WERI-Rb-1 (cell line): ENCODE results near the gene ZNF576.

Experiments
- DNase-seq: peaks from one replicate; pipeline ENCODE4 v3.0.0-alpha.2; 2020
- H3K27ac ChIP-seq: fragments of 250-450 bp; sonication (Bioruptor Pico); 2 replicates; pipeline ENCODE4 v1.5.1; 2020; ENCODE audit warnings: mild to moderate bottlenecking, moderate library complexity
- H3K27me3 ChIP-seq: fragments of 250-450 bp; sonication (Bioruptor Pico); 2 replicates; pipeline ENCODE4 v1.5.1; 2021; ENCODE audit warnings: mild to moderate bottlenecking, low read depth, moderate library complexity; ENCODE audit not compliant: insufficient read depth, severe bottlenecking
- H3K36me3 ChIP-seq: fragments of 250-450 bp; sonication (Bioruptor Pico); 2 replicates; pipeline ENCODE4 v1.5.1; 2020; ENCODE audit warnings: mild to moderate bottlenecking, moderate library complexity
- H3K4me3 ChIP-seq: 2 replicates; pipeline ENCODE4 v1.5.1; 2011; ENCODE audit warnings: low read depth, mild to moderate bottlenecking, control low read depth, low read length
- H3K9me3 ChIP-seq: fragments of 250-450 bp; sonication (Bioruptor Pico); 2 replicates; pipeline ENCODE4 v1.5.1; 2021; ENCODE audit warnings: mild to moderate bottlenecking, moderate library complexity; ENCODE audit not compliant: severe bottlenecking
- TF ChIP-seq, protein P1 (sequence below): IDR thresholded peaks from 2 replicates; pipeline ENCODE4 v1.5.1; 2011; ENCODE audit warnings: low read depth, mild to moderate bottlenecking, control low read depth, inconsistent platforms, low read length

Gene ZNF576

DNA sequence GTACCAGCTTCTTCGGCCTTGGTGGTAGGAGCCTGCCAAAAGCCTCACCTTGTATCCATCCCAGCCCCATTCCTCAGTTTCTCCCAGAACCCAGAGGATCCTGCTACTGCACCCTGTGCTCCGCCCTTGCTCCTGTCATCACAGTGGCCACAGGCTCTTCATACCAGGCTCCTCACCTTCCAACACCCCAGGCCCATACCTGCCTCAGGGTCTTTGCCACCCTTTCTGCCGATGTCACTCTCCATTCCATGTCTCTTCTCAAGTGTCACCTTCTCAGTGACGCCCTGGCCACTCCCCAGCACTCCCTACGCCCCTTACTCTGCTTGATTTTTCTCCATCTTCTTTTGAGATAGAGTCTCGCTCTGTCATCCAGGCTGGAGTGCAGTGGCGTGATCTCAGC lies 13.5 kb downstream of the ZNF576 start:
- no peak overlapping the region for H3K27ac ChIP-seq
- TF ChIP-seq, protein P1, sequence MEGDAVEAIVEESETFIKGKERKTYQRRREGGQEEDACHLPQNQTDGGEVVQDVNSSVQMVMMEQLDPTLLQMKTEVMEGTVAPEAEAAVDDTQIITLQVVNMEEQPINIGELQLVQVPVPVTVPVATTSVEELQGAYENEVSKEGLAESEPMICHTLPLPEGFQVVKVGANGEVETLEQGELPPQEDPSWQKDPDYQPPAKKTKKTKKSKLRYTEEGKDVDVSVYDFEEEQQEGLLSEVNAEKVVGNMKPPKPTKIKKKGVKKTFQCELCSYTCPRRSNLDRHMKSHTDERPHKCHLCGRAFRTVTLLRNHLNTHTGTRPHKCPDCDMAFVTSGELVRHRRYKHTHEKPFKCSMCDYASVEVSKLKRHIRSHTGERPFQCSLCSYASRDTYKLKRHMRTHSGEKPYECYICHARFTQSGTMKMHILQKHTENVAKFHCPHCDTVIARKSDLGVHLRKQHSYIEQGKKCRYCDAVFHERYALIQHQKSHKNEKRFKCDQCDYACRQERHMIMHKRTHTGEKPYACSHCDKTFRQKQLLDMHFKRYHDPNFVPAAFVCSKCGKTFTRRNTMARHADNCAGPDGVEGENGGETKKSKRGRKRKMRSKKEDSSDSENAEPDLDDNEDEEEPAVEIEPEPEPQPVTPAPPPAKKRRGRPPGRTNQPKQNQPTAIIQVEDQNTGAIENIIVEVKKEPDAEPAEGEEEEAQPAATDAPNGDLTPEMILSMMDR = no peak
- H3K27me3 ChIP-seq = no peaks in the 10 kb centered on the region
- H3K4me3 ChIP-seq = no peak overlapping the region
- DNase-seq = no peak
- no peaks in the 10 kb centered on the region for H3K9me3 ChIP-seq
- peaks cover 53% of the 10 kb centered on the region for H3K36me3 ChIP-seq

DNA sequence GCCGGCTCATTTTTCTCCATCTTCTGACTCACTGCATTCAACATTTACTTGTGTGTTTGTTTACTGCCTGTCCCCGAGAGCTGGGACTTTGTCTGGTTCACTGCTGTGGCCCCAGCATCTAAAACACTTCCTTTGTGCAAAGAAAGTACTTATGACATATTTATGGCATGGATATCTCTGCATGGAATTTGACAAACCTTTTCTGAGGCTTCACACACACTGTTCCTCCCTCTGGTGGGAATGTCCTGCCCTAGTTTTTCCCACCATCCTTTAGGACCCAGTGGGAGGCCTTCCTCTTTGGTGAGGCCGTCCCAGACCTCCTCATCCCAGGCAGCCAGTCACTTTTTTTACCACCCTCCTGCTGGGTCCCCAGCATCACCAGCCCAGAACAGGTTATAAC lies 14.1 kb downstream of the ZNF576 start:
- Histone ChIP-seq H3K9me3 (no peaks in the 10 kb centered on the region), H3K4me3 (no peak overlapping the region), H3K27me3 (no peaks in the 10 kb centered on the region), H3K27ac (no peak overlapping the region), H3K36me3 (peaks cover 53% of the 10 kb centered on the region)
- TF ChIP-seq, protein P1 = no peak
- DNase-seq = no peak

DNA sequence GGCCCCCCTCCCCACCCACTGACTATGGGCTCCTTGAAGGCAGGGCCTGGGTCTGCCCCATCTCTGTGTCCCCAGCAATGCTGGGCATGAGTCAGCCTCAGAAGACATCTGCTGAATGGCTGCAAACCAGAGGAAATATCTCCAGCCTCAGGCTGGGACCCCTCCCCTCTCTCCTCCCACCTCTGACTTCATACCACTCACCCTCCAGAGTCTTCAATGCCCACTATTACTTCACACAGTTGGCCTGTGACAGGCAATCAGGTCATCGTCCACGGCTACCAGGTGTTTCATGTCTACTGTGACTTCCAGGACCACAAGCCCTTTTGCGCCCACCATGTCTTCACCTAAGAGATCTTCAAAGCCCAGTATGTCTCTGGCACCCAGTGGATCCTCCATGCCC lies 15.4 kb downstream of the ZNF576 start, which contains the start of gene SRRM5:
TSS of gene SRRM5 (plus strand) at position 301 of the 400 bp plus-strand sequence. CDS start at position 335, 34 bp downstream.
- no peaks in the 10 kb centered on the region for H3K9me3 ChIP-seq
- TF ChIP-seq, protein P1 = no peak
- peaks cover 47% of the 10 kb centered on the region for H3K36me3 ChIP-seq
- no peak for DNase-seq
- no peak within 1 kb of the TSS for H3K4me3 ChIP-seq
- no peaks in the 10 kb centered on the region for H3K27me3 ChIP-seq
- no peak within 1 kb of the TSS for H3K27ac ChIP-seq

DNA sequence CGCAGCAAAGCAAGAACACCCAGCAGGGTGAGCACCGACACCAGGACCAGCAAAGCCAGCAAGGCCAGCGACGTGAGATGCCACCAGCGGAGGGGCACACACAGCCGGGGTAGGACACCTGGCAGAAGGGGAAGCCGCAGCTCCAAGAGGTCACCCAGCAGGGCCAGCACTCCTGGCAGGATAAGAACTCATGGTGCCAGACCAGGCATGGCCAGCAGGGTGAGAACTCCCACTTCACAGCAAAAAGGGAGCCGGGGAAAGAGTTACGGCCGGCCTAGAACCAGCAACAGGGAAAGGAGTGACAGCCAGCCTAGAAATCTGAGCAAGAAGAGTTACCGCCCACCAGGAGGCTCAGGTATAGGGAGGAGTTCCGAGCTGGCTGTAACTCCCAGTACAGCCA lies 16.0 kb downstream of the ZNF576 start:
- DNase-seq = no peak
- Histone ChIP-seq H3K27me3 (no peaks in the 10 kb centered on the region), H3K4me3 (no peak overlapping the region), H3K9me3 (no peaks in the 10 kb centered on the region), H3K27ac (no peak overlapping the region), H3K36me3 (peaks cover 42% of the 10 kb centered on the region)
- TF ChIP-seq, protein P1 = no peak

DNA sequence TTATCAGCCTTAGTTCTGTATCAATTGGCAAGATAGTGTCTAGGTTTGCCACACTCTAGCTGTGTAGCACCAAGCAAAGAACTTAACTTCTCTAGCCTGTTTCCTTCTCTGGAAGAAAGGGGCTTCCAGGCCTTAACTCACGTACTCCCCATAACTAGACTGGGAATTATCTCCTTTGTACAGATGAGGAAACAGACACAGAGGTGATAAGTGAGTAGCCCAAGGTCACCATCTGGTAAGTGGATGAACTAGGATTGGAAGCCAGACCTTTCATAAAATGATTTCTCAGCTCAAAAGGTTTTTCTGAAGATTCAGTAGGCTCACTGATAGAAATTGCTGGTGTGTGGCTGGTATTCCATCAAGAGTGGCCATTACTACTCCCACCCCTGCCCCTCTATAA lies 19.9 kb downstream of the ZNF576 start:
- Histone ChIP-seq H3K27ac (no peak overlapping the region), H3K4me3 (no peak overlapping the region), H3K36me3 (peaks cover 24% of the 10 kb centered on the region), H3K9me3 (no peaks in the 10 kb centered on the region), H3K27me3 (no peaks in the 10 kb centered on the region)
- TF ChIP-seq, protein P1 = no peak
- no peak for DNase-seq

DNA sequence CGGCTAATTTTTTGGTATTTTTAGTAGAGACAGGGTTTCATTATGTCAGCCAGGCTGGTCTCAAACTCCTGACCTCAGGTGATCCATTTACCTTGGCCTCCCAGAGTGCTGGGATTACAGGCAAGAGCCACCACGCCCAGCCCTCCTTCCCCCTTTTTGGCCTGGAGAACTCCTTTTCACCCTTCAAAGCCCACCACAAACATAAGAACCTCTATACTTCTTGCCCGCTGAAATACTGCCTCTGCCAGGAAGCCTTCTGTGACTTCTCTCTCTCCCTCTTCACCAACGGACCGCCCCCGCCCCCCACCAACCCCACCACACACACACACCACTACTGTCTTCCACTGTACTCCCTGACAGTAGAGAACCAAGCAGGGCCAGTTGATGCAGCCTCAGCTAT lies 20.6 kb downstream of the ZNF576 start:
- no peaks in the 10 kb centered on the region for H3K27me3 ChIP-seq
- TF ChIP-seq, protein P1 = no peak
- H3K4me3 ChIP-seq = no peak overlapping the region
- no peaks in the 10 kb centered on the region for H3K9me3 ChIP-seq
- no peak overlapping the region for H3K27ac ChIP-seq
- no peak for DNase-seq
- peaks cover 17% of the 10 kb centered on the region for H3K36me3 ChIP-seq
